HL-60/S4 treated with phorbol 12-myristate 13-acetate at 8.2 ng/mL for 4 days and 3 days (cell line): ENCODE results near the gene CERS4.

Experiments used
- in situ Hi-C: fragments of 300-500 bp; cut with MboI; formaldehyde crosslinking; loops from 2 replicates; pipeline ENCODE4 v1.15.0; 2022; ENCODE audit warnings: low sequenced_read_pairs

Gene CERS4

DNA sequence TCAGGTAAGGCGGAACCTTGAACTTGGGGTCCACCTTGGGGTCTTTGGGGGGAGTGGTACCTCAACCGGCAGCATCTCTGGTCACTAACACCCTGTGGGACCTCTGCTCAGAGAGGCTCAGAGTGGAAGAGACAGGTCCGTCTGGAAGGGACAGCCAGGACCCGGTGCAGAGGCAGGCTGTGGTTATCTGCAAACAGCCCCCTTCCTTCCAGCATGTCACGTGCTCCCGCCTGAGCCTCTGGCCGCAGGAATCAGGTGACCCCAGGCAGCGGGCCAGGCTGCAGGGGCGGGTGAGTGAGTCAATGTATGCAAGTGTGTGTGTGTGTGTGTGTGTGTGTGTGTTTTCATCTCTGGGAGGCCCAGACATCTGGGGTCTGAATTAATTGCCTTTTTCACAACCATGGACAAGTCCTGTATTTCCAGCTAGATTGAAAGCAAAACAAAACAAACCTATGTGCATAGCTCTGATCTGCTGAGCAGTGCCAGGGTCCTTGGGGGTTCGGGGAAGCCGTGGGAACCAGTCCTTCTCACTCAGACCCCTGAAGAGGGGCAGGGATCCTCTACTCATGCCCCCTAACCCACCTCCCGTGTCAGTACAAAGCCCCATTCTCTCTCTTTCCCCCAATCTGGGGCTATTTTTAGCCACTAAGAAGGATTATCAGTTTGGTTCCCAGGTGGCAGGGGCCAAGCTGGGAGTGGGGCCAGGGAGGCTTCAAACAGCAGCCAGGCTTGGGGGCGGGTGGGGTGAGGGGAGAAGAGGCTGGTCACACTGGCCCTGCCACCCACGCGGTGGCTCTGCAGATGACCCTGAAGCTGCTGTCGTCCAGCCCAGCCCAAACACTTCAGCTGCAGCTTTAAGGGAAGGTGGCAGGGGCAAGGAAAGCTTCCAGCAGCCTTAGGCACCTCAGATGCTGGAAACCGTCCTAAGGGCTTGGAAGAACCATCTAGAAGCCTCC is 31.4 kb downstream of the CERS4 start:
- in situ Hi-C loops, result no loop called here

DNA sequence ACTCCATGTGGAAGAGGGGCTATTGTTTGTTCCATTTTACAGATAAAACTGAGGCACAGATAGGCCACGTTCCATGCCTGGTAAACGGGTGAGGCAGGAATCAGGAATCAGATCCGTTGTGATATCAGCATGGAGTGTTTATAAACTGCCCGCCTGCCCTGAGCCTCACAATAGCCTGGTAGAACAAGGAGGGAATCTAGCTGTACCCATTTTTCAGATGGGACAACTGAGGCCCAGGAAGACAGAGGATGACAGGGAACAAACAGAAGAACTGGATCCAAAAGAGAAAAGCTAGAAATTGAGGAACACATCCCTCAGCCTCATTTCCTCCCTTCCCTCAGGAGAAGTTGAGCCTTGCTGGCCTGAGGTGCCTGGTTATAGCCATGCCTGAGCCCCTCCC is 32.5 kb downstream of the CERS4 start:
- in situ Hi-C loops, result no loop called here

GRCh38 chr19:8242211-8242821 is 33.1 kb downstream of the CERS4 start:
- in situ Hi-C loops, result no loop called here

GRCh38 chr19:8243146-8243545 is 34.0 kb downstream of the CERS4 start:
- in situ Hi-C loops, result no loop called here

DNA sequence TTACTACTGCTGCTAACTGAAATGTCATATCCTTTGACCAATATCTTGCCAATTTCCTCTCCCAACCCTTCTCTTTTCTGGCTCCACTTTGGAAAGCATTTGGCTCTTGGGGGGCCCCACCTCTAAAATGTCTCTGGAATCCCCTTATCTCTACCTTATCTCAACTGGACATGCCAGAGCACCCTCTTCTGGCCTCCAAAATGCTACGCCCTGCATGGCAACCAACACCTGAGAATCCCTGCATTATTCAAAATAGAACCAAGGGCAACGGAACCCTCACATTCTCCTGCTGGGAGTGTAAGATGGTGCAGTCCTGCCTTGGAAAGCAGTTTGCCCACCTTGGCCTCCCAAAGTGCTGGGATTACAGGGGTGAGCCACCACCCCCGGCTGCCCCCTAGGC is 35.3 kb downstream of the CERS4 start:
- in situ Hi-C loops, result no loop called here

- in situ Hi-C loops, result loop anchor here (5.0 kb wide), 1 partner anchor 84 kb away; no protein-coding TSS in a partner anchor
Observed at GRCh38 chr19:8245869-8246835, 37.0 kb downstream of the CERS4 start.

DNA sequence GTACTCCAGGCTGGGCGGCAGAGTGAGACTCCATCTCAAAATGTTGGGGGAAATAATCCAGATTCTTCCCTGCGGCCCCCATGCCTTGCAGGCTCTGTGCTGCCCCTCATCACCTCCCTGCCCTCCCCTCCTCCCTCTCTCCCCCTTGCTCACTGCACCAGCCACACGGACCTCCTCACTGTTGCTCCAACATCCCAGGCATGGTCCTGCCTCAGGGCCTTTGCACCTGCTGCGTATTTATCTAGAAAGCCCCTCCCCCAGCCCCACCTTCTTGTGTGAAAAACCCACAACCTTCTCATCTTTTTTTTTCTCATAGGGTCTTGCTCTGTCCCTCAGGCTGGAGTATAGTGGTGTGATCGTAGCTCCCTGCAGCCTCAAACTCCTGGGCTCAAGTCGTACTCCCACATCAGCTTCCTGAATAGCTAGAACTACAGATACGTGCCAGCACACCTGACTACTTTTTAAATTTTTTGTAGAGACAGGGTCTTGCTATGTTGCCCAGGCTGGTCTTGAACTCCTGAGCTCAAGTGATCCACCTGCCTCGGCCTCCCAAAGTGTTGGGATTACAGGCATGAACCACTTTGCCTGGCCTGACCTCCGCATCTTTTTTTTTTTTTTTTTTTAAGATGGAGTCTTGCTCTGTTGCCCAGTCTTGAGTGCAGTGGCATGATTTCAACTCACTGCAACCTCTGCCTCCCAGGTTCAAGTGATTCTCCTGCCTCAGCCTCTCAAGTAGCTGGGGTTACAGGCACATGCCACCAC is 38.1 kb downstream of the CERS4 start:
- in situ Hi-C loops, result loop anchor here (5.0 kb wide), 1 partner anchor 85 kb away; no protein-coding TSS in a partner anchor

GRCh38 chr19:8248348-8249328 is 39.5 kb downstream of the CERS4 start:
- in situ Hi-C loops, result loop anchor here (5.0 kb wide), 1 partner anchor 86 kb away; no protein-coding TSS in a partner anchor

DNA sequence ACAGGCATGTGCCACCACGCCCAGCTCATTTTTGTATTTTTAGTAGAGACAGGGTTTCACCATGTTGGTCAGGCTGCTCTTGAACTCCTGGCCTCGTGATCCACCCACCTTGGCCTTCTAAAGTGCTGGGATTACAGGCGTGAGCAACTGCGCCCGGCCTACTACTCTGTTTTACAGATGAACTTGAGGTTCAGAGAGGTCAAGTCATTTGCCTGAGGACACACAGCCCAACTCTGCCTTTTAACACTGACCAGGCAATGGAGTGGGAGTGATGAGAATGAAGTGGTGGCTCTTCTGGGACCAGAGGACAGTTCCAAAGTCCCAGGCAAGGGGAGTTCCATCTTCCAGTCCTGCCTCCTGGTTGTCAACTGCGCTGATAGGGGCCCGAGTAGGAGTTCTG is 41.4 kb downstream of the CERS4 start:
- in situ Hi-C loops, result loop anchor here (25.0 kb wide), 1 partner anchor 238 kb away; the partner anchor contains the start of gene ELAVL1

DNA sequence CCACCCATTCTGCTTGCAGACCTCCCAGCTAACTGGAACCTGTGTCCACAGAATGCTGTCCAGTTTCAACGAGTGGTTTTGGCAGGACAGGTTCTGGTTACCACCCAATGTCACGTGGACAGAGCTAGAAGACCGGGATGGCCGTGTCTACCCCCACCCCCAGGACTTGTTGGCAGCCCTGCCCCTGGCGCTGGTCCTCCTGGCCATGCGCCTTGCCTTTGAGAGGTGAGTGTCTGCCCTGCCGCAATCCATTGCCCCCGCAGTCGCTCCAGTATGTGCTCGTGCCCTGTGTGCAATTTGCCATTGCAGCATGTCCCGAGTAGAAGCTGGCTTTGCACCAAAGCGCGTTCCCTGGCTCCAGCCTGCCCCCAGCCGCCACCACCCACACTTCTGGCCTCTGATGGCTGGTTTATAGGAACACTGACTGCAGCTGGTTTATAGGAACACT is 41.9 kb downstream of the CERS4 start:
- in situ Hi-C loops, result loop anchor here (25.0 kb wide), 1 partner anchor 239 kb away; the partner anchor contains the start of gene ELAVL1

DNA sequence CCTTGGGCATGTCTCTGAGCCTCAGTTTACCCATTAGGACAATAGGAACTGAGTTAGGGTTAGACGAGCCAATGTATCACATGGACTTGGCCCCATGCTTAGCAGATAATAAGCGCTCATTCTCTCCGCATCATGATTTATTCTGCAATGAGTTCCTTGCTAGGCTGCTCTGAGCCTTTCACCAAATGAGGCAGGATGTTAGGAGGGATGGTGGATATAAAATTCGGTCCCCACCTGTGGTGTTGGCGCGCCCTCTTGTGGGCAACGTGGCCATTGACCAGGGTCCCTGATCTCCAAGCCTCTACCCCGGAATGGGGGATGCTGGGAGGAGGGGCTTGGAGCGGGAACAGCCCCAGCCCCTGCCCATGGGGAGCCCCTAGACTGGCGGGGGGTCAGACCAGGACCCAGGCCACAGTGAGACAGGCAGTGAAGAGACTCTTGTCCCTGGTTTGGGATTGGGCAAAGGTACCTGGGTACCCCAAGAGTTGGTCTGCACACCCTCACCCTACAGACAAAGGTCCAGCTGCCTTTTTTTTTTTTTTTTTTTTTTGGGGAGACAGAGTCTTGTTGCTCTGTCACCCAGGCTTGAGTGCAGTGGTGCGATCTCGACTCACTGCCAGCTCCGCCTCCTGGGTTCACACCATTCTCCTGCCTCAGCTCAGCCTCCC is 43.9 kb downstream of the CERS4 start:
- in situ Hi-C loops, result loop anchor here (25.0 kb wide), 1 partner anchor 241 kb away; the partner anchor contains the start of gene ELAVL1

DNA sequence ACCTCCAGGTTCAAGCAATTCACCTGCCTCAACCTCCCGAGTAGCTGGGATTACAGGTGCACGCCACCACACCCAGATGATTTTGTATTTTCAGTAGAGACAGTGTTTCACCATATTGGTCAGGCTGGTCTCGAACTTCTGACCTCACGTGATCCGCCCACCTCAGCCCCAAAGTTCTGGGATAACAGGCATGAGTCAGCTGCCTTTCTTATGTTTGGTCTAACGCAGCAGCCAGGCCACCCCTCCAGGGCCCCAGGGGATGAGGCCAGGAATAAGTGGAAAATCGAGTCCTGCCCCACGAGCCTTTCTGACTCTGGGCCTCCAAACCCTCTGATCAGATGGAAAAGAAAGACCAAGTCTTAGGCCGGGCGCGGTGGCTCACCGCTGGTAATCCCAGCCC is 44.5 kb downstream of the CERS4 start:
- in situ Hi-C loops, result loop anchor here (25.0 kb wide), 1 partner anchor 241 kb away; the partner anchor contains the start of gene ELAVL1

GRCh38 chr19:8254286-8255001 is 45.3 kb downstream of the CERS4 start:
- in situ Hi-C loops, result loop anchor here (25.0 kb wide), 1 partner anchor 242 kb away; the partner anchor contains the start of gene ELAVL1

- in situ Hi-C loops, result loop anchor here (25.0 kb wide), 1 partner anchor 243 kb away; the partner anchor contains the start of gene ELAVL1
Observed at GRCh38 chr19:8255426-8256125, 46.4 kb downstream of the CERS4 start.

DNA sequence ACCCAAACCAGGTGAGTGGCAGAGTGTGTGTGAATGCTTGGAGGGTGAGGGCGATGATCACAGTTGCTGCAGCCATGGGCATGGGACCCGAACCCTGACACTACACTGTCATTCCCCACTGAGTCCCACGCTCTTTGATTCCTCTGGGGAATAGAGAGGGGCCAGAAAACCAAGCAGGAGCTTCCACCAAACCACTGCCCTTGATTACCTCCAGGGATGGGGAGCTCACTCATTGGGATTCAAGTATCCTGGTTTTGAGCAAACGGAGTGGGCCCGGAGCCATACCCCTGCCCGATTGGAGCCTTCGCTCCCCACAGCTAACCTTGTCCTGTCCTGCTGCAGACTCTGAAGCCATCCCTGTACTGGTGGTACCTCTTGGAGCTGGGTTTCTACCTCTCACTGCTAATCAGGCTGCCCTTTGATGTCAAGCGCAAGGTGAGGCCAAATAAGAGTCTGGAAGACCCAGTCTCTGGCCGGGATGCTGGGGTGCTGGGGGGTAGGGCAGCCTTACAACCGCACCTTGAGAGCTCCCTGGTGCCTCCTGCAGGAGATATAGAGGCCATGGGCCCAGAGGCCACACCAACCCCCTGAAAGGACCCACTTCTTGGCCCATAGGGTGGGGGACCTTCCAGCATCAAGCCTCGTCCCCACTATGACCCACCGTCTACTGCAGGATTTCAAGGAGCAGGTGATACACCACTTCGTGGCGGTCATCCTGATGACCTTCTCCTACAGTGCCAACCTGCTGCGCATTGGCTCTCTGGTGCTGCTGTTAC is 47.3 kb downstream of the CERS4 start:
- in situ Hi-C loops, result loop anchor here (25.0 kb wide), 1 partner anchor 244 kb away; the partner anchor contains the start of gene ELAVL1

- in situ Hi-C loops, result loop anchor here (25.0 kb wide), 1 partner anchor 245 kb away; the partner anchor contains the start of gene ELAVL1
Observed at GRCh38 chr19:8257052-8257443, 47.9 kb downstream of the CERS4 start.
